Esophagus mucosa (tissue), 1 donor: ENCODE measurements around the gene DLL3. TPM values are rescaled to one million over a fixed set of nuclear protein-coding genes. Genes with fewer than 3 reads are reported as not detected.

ENCODE experiments used
- ATAC-seq: fragments of 200-7000 bp; cut with Tn5 transposase; one replicate; pipeline ENCODE4 v1.9.1; 2020
- total RNA-seq: library from RNA; stranded (reverse); gene quantifications from one replicate; pipeline ENCODE4 v1.2.4, GENCODE V29; 2023
- donor health status: DM: yes; HTN: yes; CAD: no.

The DLL3 gene
- total RNA-seq, 1 donor from 2014 or later = not detected

GRCh38 chr19:39517432-39517831, 18.7 kb downstream of the DLL3 start:
- no peak for ATAC-seq

GRCh38 chr19:39518458-39518857, 19.7 kb downstream of the DLL3 start:
- ATAC-seq = no peak

DNA sequence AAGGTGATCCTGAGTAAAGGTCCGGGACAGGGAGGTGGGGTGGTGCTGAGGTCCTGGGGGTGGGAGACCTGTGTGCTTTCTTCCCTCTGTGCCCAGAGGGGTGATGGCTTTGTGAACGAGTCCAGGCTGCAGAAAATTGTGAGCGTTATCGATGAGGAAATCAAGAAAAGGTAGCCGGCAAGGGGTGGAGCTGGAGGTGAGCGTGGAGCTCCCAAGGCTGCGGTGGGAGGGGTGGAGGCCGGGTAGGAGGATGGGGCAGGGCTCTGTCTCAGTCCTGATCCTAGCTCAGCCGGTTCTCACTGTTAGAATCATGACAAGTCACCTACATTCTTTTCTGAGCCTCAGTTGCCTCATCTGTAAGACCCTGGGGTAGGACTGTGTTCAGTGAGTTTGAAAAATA, 20.2 kb downstream of the DLL3 start:
- ATAC-seq = peak; percentile 62

DNA sequence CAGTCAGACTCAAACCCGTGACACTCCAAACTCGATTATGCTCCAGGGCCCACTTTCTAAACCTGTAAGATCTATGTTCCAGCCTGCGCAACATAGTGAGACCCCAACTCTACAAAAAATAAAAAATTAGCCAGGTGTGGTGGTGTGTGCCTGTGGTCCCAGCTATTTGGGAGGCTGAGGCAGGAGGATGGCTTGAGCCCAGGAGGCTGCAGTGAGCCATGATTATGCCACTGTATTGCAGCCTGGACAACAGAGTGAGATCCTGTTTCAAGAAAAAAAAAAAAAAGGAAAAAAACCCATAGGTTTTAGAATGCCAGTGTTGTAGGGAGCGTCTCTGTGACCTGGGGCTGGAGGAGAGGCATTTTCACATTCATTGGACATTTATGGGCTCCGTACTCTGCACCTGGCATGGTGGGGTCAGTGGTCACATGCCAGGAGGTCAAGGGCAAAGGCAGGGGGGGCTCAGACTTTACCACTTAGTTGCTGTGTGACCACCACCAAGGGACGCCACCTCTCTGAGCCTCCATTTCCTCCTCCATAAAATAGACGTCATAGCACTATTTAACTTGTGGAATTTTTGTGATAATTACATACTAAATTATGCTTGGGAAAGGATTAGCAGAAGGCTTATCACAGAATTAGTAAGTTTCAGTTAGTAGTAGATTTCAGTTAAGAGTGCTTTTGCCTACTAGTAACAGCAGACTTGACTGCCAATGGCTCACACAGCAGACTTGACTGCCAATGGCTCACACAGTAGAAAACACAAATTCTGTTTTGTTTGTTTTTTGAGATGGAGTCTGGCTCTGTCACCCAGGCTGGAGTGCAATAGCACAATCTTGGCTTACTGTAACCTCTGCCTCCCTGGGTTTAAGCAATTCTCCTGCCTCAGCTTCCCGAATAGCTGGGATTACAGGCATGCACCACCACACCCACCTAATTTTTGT, 22.1 kb downstream of the DLL3 start:
- no peak for ATAC-seq

DNA sequence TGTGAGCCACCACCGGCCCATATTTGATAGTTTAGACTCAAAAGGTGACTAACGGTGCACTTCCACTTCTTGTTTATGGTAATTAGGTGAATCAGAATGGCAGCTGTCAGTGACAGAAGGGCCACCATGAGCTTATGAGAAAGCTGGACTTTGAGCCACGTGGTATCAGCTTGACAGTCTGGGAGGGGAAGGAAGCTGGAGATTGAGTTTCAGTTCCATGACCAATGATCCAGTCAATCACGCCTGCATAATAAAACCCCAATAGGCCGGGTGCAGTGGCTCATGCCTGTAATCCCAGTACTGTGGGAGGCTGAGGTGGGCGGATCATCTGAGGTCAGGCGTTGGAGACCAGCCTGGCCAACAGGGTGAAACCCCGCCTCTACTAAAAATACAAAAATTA, 25.7 kb downstream of the DLL3 start:
- ATAC-seq = no peak

DNA sequence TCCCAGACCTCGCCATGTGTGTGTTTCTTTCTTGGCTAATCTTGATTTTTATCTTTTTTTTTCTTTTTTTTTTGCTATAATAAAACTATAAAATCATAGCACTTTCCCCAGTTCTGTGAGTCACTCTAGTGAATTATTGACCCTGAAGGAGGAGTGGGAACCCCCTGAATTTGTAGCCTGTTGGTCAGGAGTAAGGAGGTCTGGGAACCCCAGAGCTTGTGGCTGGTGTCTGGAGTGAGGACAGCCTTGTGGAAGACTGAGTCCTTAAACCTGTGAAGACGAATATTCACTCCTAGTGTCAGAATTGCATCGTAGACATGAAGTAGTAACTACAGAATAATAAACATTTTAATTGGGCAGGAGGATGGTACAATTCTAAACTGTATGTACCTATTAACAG, 26.5 kb downstream of the DLL3 start:
- ATAC-seq = no peak

DNA sequence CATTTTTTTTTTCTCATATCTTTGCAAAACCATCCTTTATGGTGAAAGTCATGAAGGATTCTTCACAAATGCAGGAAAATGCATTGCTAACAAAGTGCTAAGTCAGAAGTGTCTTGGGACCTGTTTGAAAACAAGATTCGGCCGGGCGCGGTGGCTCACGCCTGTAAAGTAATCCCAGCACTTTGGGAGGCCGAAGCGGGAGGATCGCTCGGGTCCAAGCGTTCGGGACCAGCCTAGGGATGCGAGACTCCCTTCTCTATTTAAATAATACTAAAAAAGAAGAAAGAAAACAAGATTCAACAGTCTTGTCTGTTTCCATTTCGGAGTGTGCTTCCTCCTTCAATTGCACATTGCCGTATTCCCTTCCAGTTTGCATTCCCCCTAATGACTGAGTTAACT, 33.1 kb downstream of the DLL3 start:
- no peak for ATAC-seq

- ATAC-seq = peak; percentile 99
Observed at GRCh38 chr19:39532233-39533002, 33.7 kb downstream of the DLL3 start, which contains the start of gene EID2B. Gene EID2B (minus strand): TSS chr19:39532852. CDS start chr19:39532802, 50 bp downstream.

GRCh38 chr19:39533003-39533512, 34.3 kb downstream of the DLL3 start:
- no peak for ATAC-seq

GRCh38 chr19:39533791-39534190, 35.0 kb downstream of the DLL3 start:
- ATAC-seq = no peak

- ATAC-seq = no peak
Observed at GRCh38 chr19:39539165-39539517, 40.4 kb downstream of the DLL3 start.

DNA sequence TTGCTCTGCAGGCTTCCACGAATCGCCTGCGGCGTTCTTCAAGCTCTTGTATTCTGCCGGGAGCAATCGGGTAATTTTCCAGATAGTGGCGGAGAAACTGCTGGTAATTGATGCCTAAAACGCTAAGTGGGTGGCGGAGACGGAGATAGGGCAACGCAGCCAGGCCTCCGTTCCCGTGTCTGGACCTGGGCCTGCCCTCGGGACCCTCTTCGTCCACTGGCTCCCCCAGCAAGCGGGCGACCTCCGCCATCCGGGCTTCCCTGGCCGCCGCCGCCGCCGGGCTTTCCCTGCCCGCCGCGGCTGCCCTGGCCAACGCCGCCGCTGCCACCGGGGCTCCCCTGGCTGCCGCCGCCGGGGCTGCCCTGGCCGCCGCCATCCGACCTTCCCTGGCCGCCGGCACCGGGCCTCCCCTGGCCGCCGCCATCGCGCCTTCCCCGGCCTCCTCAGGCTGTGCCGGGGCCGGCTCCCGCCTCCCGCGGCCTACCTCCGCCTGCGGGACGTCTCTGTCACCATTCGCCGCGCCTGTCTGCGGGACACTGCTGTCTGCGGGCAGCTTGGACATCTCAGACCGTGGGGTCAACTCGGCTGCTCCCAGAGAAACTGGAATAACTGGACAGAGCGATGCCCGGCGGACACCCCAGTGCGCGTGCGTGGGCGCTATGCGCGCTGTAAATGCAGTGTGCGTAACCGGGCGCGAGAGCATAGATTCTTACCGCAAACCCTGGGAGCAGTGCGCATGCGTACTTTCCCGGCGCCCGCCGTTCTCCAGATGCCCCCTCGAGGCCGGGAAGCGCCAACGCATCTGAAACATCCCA, 41.0 kb downstream of the DLL3 start, which contains the start of gene EID2:
Gene EID2, minus strand, starts transcription at position 644 of the 815 bp plus-strand sequence. Its CDS starts 82 bp downstream, at position 562.
- ATAC-seq = peak; percentile 98

DNA sequence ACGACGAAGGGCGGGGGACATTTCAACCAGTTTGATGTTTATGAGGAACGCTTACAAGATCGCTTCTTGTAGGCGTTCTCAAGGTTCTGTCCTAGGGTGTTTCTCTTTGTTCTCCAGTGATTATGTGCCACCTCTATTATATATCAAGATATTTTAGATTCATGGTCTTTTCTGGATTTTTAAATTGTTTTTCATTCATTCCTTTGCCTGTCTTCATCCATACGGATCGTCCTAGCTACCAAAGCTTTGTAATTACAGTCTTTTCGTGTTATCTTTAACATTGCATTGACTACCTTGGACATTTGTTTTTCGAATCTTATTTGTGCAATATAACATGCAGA, 41.6 kb downstream of the DLL3 start:
- no peak for ATAC-seq

DNA sequence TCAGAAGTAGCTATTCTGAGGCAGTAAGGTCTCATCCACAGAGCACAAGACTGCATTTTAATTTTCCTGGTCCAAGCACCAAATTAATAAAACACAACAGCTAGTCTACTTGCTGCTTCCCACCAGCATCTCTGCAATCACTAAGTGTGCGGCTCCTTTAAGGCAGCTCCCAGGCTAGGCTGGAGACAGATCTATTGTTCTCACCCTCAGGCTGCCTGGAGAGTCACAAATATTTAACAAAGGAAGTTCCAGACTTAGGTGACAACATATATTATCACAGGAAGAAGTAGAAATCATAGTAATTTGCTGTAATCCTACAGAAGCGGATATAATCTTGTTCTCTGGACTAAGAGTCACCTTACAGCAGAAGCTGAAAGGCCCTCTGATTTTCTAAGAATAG, 43.5 kb downstream of the DLL3 start:
- no peak for ATAC-seq

DNA sequence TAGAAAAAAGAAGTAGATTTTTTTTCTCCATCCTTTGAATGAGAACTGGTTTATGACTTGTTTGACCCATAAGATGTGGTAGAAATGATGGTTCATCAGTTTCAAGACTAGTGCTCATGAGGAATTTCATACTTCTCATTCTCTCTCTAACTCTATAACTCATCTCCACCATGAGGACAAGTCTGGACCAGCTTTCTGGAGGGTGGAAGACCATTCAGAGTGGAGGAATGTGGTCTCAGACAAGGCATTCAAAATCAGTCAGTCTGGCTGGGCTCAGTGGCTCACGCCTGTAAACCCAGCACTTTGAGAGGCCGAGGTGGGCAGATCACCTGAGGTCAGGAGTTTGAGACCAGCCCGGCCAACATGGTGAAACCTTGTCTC, 44.7 kb downstream of the DLL3 start:
- ATAC-seq = no peak

- ATAC-seq = no peak
Observed at GRCh38 chr19:39544226-39544903, 45.6 kb downstream of the DLL3 start.

GRCh38 chr19:39544911-39545310, 46.2 kb downstream of the DLL3 start:
- no peak for ATAC-seq

DNA sequence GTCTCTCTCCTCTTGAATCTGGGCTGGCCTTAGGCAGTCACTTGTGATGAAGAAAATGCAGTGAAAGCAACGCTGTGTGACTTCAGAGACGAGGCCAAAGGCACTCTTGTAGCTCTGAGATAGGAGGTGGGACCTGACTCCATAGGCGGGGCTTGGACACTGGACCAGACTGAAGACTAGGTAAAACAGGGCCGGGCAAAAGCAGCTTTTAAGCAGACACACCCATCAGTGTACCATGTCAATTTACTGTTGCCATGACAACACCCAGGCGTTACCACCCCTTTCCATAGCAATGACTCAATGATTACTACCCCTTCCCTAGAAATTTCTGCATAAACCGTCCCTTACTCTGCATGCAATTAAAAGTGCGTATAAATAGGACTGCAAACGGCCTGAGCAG, 47.9 kb downstream of the DLL3 start:
- ATAC-seq = peak; percentile 48

DNA sequence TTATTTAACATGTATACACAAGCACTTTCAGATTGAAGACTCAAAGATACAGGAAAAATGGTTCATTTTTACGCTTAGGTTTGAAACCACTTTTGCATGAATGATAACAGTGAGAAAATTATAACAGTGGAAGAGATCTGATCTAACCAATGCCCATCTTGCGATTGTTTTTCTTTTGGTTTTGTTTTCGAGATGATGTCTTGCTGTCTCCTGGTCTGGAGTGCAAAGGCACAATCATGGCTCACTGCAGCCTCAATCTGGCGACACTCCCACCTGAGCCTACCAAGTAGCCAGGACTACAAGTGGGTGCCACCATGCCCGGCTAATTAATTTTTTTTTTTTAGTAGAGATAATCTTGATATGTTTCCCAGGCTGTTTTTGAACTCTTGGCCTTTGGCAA, 51.5 kb downstream of the DLL3 start:
- no peak for ATAC-seq

DNA sequence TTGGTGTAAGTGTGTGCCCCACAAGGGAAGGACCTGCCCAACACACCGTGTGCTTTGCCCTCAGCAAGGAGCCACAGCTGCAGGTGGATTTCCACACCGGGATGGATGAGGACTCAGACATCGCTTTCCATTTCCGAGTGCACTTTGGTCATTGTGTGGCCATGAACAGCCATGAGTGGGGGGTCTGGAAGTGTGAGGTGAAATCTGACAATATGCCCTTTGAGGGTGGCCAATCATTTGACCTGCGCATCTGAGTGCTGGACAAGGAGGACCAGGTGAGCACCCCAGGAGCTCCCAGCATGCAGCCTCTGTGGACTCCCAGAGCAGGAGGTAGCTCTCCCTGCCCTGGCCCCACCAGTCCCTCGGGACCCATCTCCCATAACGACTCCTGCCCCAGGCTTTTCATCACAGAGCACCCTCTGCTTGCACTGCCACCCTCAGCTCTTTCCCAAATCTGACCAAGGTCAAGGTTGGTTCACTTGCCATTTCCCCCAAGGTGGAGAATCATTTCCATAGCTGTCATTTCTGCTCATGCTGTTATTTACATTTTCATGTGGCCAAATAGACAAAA, 54.4 kb downstream of the DLL3 start:
- no peak for ATAC-seq

GRCh38 chr19:39554701-39555311, 56.1 kb downstream of the DLL3 start:
- ATAC-seq = no peak
